ENCODE data around the gene KIAA0513. TPM values are rescaled to one million over a fixed set of nuclear protein-coding genes. Genes with fewer than 3 reads are reported as not detected.

KIAA0513 gene
- polyA plus RNA-seq, 1 donor (not counting 4 experiments of a cell fraction or from before 2014, with no cell fraction given): 3.3 TPM

DNA sequence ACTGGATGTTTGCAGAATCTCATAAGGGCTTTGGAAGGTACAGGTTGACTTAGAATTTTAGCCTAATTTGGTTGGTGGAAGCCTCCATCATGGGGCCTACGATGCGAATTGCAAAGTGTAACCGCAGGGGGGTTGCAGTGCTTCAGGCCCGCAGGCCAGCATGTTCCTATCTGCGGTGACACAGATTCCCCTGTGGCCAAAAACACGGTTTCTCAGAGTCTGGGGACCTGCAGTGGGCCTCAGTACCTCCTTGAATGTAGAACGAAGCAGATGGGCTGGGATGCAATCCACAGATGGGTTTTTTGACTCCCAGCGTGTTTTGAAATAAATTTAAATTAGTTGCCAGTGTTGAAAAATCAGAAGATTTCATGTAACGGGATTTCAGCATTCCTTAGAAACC is 34.7 kb downstream of the KIAA0513 start:
- H3K4me2 ChIP-seq (ENCODE audit: control insufficient read depth, extremely low read depth, insufficient read depth, low read depth, low read length): no peak overlapping the region
- H4K20me1 ChIP-seq (ENCODE audit: control insufficient read depth, extremely low read depth, insufficient read depth, low read length): no peaks in the 10 kb centered on the region
- no peak overlapping the region for H3K4me3 ChIP-seq (ENCODE audit: control insufficient read depth in 2 of 3, extremely low read depth in 1 of 3, insufficient read depth in 2 of 3, low read depth in 1 of 3, low read length in 3 of 3)
- H3K27me3 ChIP-seq (ENCODE audit: control insufficient read depth, extremely low read depth, insufficient read depth, low read length): peaks cover 5% of the 10 kb centered on the region
- no peaks in the 10 kb centered on the region for H3K79me2 ChIP-seq (ENCODE audit: control insufficient read depth, insufficient read depth, low read length)
- FAIRE-seq: no peak
- dilution Hi-C loops (cut with MboI; ENCODE audit: extremely low pct_ligation_motif_present, low sequenced_read_pairs): no loop called here
- no peak overlapping the region for H3K27ac ChIP-seq (ENCODE audit: control insufficient read depth, insufficient read depth, low read length)
- H3K9me1 ChIP-seq (ENCODE audit: control insufficient read depth, extremely low read depth, insufficient read depth, low read length): no peaks in the 10 kb centered on the region
- TF ChIP-seq, protein P1, sequence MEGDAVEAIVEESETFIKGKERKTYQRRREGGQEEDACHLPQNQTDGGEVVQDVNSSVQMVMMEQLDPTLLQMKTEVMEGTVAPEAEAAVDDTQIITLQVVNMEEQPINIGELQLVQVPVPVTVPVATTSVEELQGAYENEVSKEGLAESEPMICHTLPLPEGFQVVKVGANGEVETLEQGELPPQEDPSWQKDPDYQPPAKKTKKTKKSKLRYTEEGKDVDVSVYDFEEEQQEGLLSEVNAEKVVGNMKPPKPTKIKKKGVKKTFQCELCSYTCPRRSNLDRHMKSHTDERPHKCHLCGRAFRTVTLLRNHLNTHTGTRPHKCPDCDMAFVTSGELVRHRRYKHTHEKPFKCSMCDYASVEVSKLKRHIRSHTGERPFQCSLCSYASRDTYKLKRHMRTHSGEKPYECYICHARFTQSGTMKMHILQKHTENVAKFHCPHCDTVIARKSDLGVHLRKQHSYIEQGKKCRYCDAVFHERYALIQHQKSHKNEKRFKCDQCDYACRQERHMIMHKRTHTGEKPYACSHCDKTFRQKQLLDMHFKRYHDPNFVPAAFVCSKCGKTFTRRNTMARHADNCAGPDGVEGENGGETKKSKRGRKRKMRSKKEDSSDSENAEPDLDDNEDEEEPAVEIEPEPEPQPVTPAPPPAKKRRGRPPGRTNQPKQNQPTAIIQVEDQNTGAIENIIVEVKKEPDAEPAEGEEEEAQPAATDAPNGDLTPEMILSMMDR (optimal IDR thresholded peaks at IDR 0.05 in 1 of 3, IDR thresholded peaks at IDR 0.05 in 1 of 3, conservative IDR thresholded peaks at IDR 0.05 in 1 of 3; ENCODE audit: extremely low read depth in 1 of 3, insufficient read depth in 2 of 3, low read length in 3 of 3): no peak
- no peak for TF ChIP-seq EZH2 (IDR thresholded peaks at IDR 0.05; ENCODE audit: low read length)
- no peaks in the 10 kb centered on the region for H3K9me3 ChIP-seq (ENCODE audit: control insufficient read depth, low read depth, low read length)
- H3K9ac ChIP-seq (ENCODE audit: control insufficient read depth, extremely low read depth, insufficient read depth, low read length): no peak overlapping the region
- H3K36me3 ChIP-seq (ENCODE audit: control insufficient read depth in 2 of 2, extremely low read depth in 1 of 2, insufficient read depth in 2 of 2, low read length in 2 of 2): no peaks in the 10 kb centered on the region
- no peak for DNase-seq (ENCODE audit: low read depth, low spot score)
- no peaks in the 10 kb centered on the region for H3K4me1 ChIP-seq (ENCODE audit: control insufficient read depth, extremely low read depth, insufficient read depth, low read length)
- H2AFZ ChIP-seq (ENCODE audit: control insufficient read depth, low read length): no peak overlapping the region

DNA sequence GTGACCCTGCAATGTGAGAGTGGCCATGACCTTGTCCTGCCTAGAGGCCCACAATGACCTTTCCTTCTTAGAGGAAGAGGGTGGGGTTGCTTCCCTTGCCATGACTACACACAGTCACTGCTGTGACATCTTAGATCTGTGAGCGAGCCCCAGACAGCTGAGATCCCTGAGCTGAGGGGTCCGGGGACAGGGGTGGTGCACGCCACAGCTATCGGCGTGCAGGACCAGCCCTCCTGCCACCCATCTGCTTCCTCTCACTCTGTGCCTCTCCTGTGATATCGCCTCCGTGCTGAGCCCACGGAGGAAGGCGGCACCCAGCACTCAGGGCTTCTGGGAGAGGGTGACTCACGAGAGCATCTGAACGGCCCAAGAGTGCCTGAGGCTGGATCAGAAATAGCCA is 35.2 kb downstream of the KIAA0513 start:
- Histone ChIP-seq H3K9me3 (ENCODE audit: control insufficient read depth, low read depth, low read length) (no peaks in the 10 kb centered on the region), H3K9ac (ENCODE audit: control insufficient read depth, extremely low read depth, insufficient read depth, low read length) (no peak overlapping the region), H3K4me1 (ENCODE audit: control insufficient read depth, extremely low read depth, insufficient read depth, low read length) (no peaks in the 10 kb centered on the region), H4K20me1 (ENCODE audit: control insufficient read depth, extremely low read depth, insufficient read depth, low read length) (no peaks in the 10 kb centered on the region), H3K27ac (ENCODE audit: control insufficient read depth, insufficient read depth, low read length) (no peak overlapping the region), H3K4me3 (ENCODE audit: control insufficient read depth in 2 of 3, extremely low read depth in 1 of 3, insufficient read depth in 2 of 3, low read depth in 1 of 3, low read length in 3 of 3) (no peak overlapping the region), H3K79me2 (ENCODE audit: control insufficient read depth, insufficient read depth, low read length) (no peaks in the 10 kb centered on the region), H2AFZ (ENCODE audit: control insufficient read depth, low read length) (no peak overlapping the region), H3K27me3 (ENCODE audit: control insufficient read depth, extremely low read depth, insufficient read depth, low read length) (peaks cover 5% of the 10 kb centered on the region), H3K36me3 (ENCODE audit: control insufficient read depth in 2 of 2, extremely low read depth in 1 of 2, insufficient read depth in 2 of 2, low read length in 2 of 2) (no peaks in the 10 kb centered on the region), H3K9me1 (ENCODE audit: control insufficient read depth, extremely low read depth, insufficient read depth, low read length) (no peaks in the 10 kb centered on the region), H3K4me2 (ENCODE audit: control insufficient read depth, extremely low read depth, insufficient read depth, low read depth, low read length) (no peak overlapping the region)
- no peak for TF ChIP-seq EZH2 (IDR thresholded peaks at IDR 0.05; ENCODE audit: low read length)
- TF ChIP-seq, protein P1 (optimal IDR thresholded peaks at IDR 0.05 in 1 of 3, IDR thresholded peaks at IDR 0.05 in 1 of 3, conservative IDR thresholded peaks at IDR 0.05 in 1 of 3; ENCODE audit: extremely low read depth in 1 of 3, insufficient read depth in 2 of 3, low read length in 3 of 3): no peak
- DNase-seq (ENCODE audit: low read depth, low spot score): no peak
- FAIRE-seq: no peak
- dilution Hi-C loops (cut with MboI; ENCODE audit: extremely low pct_ligation_motif_present, low sequenced_read_pairs): no loop called here
